Dendritic cell treated with granulocyte-macrophage colony-stimulating factor and Interleukin-4, amounts not matched to agents 40 ng/mL and 50 ng/mL, for 4 days (primary cell): ENCODE results near the gene AGPAT3.

Experiments used
- H3K27ac Mint-ChIP-seq: one replicate; pipeline ENCODE4 v1.8.0; 2022; ENCODE audit warnings: mild to moderate bottlenecking, mixed read lengths
- H3K27me3 Mint-ChIP-seq: one replicate; pipeline ENCODE4 v1.8.0; 2022; ENCODE audit warnings: mild to moderate bottlenecking, mixed read lengths
- H3K36me3 Mint-ChIP-seq: one replicate; pipeline ENCODE4 v1.8.0; 2022; ENCODE audit warnings: low read depth, mixed read lengths
- H3K4me1 Mint-ChIP-seq: one replicate; pipeline ENCODE4 v1.8.0; 2022; ENCODE audit warnings: low read depth, mixed read lengths
- H3K4me3 Mint-ChIP-seq: one replicate; pipeline ENCODE4 v1.8.0; 2022; ENCODE audit warnings: mild to moderate bottlenecking, moderate library complexity, mixed read lengths
- H3K9me3 Mint-ChIP-seq: one replicate; pipeline ENCODE4 v1.8.0; 2022; ENCODE audit warnings: mixed read lengths
- intact Hi-C: fragments of 100-400 bp; cut with micrococcal nuclease; formaldehyde crosslinking; loops from one replicate; pipeline ENCODE4 v1.15.0; 2022

The AGPAT3 gene

DNA sequence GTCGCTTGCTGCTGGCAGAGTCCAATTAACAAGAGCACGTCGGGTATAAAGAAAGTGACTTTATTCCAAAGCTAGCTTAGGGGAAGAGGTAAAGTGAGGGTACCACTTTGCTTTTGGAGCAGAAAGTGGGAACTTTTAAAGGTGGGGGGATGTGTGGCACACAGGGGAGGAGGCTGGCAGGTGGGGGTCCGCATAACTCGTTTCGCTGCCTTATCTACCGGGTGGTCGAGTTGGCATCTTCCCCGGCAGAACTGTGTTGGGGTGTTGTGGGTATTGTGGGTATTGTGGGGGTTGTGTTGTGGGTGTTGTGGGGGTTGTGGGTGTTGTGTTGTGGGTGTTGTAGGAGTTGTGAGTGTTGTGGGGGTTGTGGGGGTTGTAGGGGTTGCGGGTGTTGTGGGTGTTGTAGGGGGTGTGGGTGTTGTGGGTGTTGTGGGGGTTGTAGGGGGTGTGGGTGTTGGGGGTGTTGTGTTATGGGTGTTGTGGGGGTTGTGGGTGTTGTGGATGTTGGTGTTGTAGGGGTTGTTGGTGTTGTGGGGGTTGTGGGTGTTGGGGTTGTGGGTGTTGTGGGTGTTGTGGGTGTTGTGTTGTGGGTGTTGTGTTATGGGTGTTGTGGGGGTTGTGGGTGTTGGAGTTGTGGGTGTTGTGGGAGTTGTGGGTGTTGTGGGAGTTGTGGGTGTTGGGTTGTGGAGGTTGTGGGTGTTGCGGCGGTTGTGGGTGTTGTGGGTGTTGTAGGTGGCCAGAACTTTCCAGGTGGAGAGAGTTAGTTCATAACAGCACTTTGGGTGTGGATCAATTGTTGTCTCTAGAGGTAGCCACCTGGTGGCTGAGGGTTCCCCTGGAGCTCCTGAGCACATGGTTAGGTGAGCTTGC is 52.7 kb downstream of the AGPAT3 start:
- intact Hi-C loops: no loop called here
- Mint-ChIP-seq H3K4me3 (peak overlapping the region; percentile 77), H3K9me3 (peaks cover 2% of the 10 kb centered on the region), H3K27ac (peak overlapping the region; percentile 61), H3K4me1 (peaks cover 58% of the 10 kb centered on the region), H3K27me3 (peaks cover 1% of the 10 kb centered on the region), H3K36me3 (peaks cover 44% of the 10 kb centered on the region)

- H3K4me3 Mint-ChIP-seq: no peak overlapping the region
- intact Hi-C loops: no loop called here
- H3K27ac Mint-ChIP-seq: no peak overlapping the region
Observed at GRCh38 chr21:43918385-43918947, 53.4 kb downstream of the AGPAT3 start.

GRCh38 chr21:43919283-43919682 is 54.3 kb downstream of the AGPAT3 start:
- Mint-ChIP-seq H3K36me3 (peaks cover 55% of the 10 kb centered on the region), H3K27ac (no peak overlapping the region), H3K4me3 (no peak overlapping the region), H3K9me3 (no peaks in the 10 kb centered on the region), H3K4me1 (peaks cover 65% of the 10 kb centered on the region), H3K27me3 (peaks cover 1% of the 10 kb centered on the region)
- intact Hi-C loops: no loop called here

More at GRCh38 chr21:43918385-43918947, 53.4 kb downstream of the AGPAT3 start:
- no peaks in the 10 kb centered on the region for H3K9me3 Mint-ChIP-seq
- peaks cover 61% of the 10 kb centered on the region for H3K4me1 Mint-ChIP-seq
- H3K27me3 Mint-ChIP-seq: peaks cover 1% of the 10 kb centered on the region
- peaks cover 48% of the 10 kb centered on the region for H3K36me3 Mint-ChIP-seq

- Mint-ChIP-seq H3K4me1 (peaks cover 65% of the 10 kb centered on the region), H3K27ac (no peak overlapping the region), H3K4me3 (no peak overlapping the region), H3K27me3 (peaks cover 1% of the 10 kb centered on the region), H3K36me3 (peaks cover 63% of the 10 kb centered on the region), H3K9me3 (no peaks in the 10 kb centered on the region)
- intact Hi-C loops: no loop called here
Observed at GRCh38 chr21:43919871-43920801, 55.1 kb downstream of the AGPAT3 start.

GRCh38 chr21:43921571-43921978 is 56.6 kb downstream of the AGPAT3 start:
- peaks cover 58% of the 10 kb centered on the region for H3K4me1 Mint-ChIP-seq
- intact Hi-C loops: no loop called here
- peak overlapping the region; percentile 6 for H3K27ac Mint-ChIP-seq
- H3K9me3 Mint-ChIP-seq: no peaks in the 10 kb centered on the region
- no peak overlapping the region for H3K4me3 Mint-ChIP-seq
- H3K27me3 Mint-ChIP-seq: no peaks in the 10 kb centered on the region
- H3K36me3 Mint-ChIP-seq: peaks cover 73% of the 10 kb centered on the region

DNA sequence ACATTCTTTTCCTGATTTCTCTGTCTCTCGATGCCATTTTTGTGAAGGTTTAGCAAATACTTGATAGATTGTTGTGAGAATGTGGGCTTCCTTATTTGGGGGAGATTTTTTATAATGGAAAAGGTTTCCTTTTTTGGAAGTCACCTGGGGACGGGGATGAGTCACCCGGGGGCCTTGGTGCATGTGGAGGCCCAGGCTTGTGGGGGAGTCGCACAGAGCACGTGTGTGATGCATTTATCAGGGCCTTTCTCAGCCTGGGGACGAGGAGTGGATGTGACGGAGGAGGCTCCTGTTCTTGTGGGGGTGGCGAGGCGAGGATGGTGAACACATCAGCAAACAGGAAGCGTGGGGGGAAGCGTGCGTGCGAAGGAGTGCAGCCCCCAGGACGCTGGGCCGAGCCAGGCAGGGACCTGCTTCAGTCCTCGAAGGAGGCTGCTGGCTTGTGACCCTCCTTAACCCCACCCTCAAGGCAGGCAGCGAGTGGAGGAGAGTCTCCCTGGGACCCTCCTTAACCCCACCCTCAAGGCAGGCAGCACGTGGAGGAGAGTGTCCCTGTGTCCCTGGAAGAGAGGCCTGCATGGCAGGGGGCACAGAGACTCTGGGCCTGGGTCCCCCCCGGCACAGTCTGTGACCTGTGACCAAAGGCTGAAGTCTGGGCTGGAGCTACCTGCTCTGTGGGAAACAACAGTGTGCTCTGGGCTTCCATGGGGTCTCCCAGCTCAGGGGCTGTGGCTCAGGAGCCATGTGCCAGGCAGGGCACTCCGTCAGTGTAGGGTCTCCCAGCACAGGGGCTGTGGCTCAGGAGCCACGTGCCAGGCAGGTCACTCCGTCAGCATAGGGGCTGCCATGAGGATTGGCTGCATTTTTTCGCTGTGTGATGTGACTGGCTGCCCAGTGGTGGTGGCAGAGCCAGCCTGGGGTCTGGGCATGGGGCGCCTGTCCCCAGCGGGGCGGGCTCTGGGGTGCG is 57.2 kb downstream of the AGPAT3 start:
- Mint-ChIP-seq H3K9me3 (no peaks in the 10 kb centered on the region), H3K27me3 (no peaks in the 10 kb centered on the region), H3K4me3 (no peak overlapping the region), H3K27ac (peak overlapping the region; percentile 6), H3K36me3 (peaks cover 73% of the 10 kb centered on the region), H3K4me1 (peaks cover 51% of the 10 kb centered on the region)
- intact Hi-C loops: no loop called here

GRCh38 chr21:43922949-43923348 is 57.9 kb downstream of the AGPAT3 start:
- Mint-ChIP-seq H3K4me3 (no peak overlapping the region), H3K9me3 (no peaks in the 10 kb centered on the region), H3K4me1 (peaks cover 44% of the 10 kb centered on the region), H3K36me3 (peaks cover 78% of the 10 kb centered on the region), H3K27me3 (no peaks in the 10 kb centered on the region), H3K27ac (no peak overlapping the region)
- intact Hi-C loops: no loop called here

DNA sequence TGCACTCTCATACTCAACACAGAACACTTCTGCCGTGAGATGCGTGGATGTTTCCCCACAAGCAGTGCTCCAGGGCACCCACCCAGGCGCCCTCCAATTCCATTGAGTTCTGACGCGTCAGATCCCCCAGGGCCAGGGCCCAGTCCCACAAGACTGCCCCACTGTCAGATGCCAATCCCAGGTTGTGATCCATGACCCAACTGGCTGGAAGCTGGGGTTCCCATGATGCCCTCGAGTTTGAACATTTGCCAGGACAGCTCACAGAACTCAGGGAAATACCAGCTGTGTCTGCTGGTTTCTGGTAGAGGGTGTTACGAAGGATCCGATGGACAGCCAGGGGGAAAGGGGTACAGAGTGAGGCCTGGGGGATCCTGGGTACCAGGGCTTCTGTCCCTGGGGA is 58.4 kb downstream of the AGPAT3 start:
- H3K36me3 Mint-ChIP-seq: peaks cover 83% of the 10 kb centered on the region
- H3K4me1 Mint-ChIP-seq: peaks cover 40% of the 10 kb centered on the region
- H3K9me3 Mint-ChIP-seq: no peaks in the 10 kb centered on the region
- no peaks in the 10 kb centered on the region for H3K27me3 Mint-ChIP-seq
- H3K4me3 Mint-ChIP-seq: no peak overlapping the region
- intact Hi-C loops: no loop called here
- no peak overlapping the region for H3K27ac Mint-ChIP-seq

DNA sequence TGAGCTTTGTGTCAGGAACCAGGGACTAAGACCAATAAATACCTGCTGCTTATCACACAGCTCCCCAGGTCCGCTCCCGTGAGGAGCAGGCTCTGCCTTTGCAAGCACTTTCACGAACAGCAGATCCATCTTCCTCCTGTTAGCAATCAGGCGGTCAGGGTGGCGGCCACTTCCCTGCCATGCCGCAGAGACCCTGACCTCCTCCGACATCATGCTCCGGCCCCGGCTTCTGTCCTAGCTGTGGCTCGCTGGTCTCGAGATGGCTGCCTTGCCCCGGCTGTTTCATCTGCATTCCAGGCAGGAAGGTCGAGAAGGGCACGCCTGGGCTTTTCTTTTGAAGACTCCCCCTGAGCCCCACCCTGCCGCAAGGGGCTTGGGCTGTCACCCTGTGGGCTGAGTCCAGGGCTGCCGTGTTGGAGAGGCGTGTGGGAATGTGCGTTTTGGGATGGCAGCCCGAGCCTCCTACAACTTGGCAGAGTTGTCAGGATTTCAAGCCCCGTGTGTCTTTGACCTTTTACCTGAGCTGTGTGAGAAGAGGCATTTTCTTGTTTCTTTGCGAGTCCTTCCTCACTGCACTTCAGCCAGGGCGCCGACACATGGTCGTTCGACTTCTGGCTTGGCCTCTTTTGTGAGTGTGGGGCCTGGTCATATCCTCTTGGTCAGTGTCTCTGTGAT is 59.5 kb downstream of the AGPAT3 start:
- H3K27ac Mint-ChIP-seq: no peak overlapping the region
- intact Hi-C loops: no loop called here
- peaks cover 92% of the 10 kb centered on the region for H3K36me3 Mint-ChIP-seq
- H3K4me1 Mint-ChIP-seq: peaks cover 38% of the 10 kb centered on the region
- no peak overlapping the region for H3K4me3 Mint-ChIP-seq
- H3K9me3 Mint-ChIP-seq: no peaks in the 10 kb centered on the region
- H3K27me3 Mint-ChIP-seq: no peaks in the 10 kb centered on the region

DNA sequence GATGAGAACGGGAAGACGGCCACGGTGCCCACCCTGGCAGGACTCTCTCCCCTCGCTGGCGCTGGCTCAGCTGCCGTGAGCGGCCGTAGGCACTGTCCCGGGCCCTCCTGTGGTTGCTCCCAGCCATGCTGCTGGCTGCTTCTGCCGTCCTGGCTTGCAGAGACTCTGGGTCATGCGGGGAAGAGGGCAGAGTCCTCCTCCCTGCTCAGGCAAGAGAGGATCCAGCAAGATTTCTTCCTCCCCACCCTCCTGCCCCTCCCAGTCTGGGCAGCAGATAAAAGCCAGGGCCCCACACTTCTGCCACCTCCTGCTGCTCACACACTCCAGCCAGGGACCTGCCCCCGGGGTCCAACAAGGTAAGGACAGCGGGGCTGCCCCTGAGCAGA is 60.1 kb downstream of the AGPAT3 start:
- peaks cover 92% of the 10 kb centered on the region for H3K36me3 Mint-ChIP-seq
- no peaks in the 10 kb centered on the region for H3K27me3 Mint-ChIP-seq
- H3K27ac Mint-ChIP-seq: no peak overlapping the region
- peaks cover 40% of the 10 kb centered on the region for H3K4me1 Mint-ChIP-seq
- H3K9me3 Mint-ChIP-seq: no peaks in the 10 kb centered on the region
- H3K4me3 Mint-ChIP-seq: no peak overlapping the region
- intact Hi-C loops: no loop called here

- intact Hi-C loops: no loop called here
- Mint-ChIP-seq H3K9me3 (no peaks in the 10 kb centered on the region), H3K4me1 (peaks cover 39% of the 10 kb centered on the region), H3K4me3 (no peak overlapping the region), H3K27me3 (no peaks in the 10 kb centered on the region), H3K36me3 (peaks cover 90% of the 10 kb centered on the region), H3K27ac (no peak overlapping the region)
Observed at GRCh38 chr21:43925609-43926008, 60.6 kb downstream of the AGPAT3 start.

- no peak overlapping the region for H3K27ac Mint-ChIP-seq
Observed at GRCh38 chr21:43926196-43926595, 61.2 kb downstream of the AGPAT3 start.

More at GRCh38 chr21:43926196-43926595, 61.2 kb downstream of the AGPAT3 start:
- Mint-ChIP-seq H3K4me3 (no peak overlapping the region), H3K27me3 (no peaks in the 10 kb centered on the region), H3K36me3 (peaks cover 89% of the 10 kb centered on the region), H3K4me1 (peaks cover 38% of the 10 kb centered on the region), H3K9me3 (no peaks in the 10 kb centered on the region)
- intact Hi-C loops: no loop called here
